ENCODE measurements around the gene LHX3.

The LHX3 gene

DNA sequence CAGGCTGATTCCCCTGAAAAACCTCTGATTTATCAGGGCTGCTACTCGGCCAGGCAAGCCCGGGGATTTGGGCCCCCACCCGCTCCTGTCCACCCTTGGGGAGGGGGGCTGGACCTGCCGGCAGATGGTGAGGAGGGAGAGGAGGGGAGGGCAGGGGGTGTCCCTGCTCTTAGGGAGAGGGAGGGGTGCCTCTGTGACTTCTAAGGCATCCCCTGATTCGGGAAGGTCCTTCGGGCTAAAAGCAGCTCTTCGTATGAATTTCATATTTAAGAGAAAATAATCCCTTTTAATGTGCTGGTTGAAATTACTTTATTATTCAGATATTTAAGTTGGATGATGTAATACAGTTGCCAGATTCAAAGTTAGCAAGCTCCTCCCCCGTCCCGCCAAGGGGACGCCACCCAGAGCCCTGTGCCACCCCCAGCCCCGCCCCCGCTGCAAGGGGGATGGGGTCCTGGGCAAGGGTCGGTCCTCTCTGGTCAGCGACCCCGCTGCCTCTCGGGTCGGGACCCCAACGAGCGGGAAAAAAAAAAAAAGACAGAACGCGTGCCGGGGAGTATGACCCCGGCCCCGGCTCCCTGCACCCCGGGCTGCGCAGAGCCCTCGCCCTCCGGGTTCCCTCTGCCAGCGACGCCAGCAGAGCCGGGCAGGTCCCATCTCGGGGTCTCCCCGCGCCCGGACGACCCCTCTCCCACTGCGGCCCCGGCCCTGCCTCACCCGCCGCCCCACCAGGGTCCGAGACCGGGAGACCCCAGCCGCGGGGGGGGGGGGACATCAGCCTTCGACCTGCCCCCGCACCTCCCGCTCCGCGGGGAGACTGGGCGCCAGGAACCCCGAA lies 12.4 kb downstream of the LHX3 start:
- no peak for DNase-seq (ENCODE audit: low read depth in 2 of 2)

DNA sequence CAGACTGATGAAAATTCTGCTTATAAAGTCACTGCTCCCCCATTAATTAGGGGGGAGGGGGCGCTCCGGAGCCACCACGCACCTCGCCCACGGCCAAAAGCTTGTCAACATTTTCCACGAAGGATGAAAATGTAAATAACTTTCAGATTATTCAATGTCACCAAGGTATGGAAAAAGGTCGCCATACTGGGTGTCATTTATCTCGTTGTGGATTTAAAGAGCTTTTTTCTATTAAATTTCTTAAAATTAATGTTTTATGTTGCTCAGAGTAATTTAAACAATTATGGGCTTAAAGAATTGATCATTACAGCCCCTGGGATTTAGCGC lies 13.0 kb downstream of the LHX3 start:
- DNase-seq (ENCODE audit: low read depth in 2 of 2): no peak

DNA sequence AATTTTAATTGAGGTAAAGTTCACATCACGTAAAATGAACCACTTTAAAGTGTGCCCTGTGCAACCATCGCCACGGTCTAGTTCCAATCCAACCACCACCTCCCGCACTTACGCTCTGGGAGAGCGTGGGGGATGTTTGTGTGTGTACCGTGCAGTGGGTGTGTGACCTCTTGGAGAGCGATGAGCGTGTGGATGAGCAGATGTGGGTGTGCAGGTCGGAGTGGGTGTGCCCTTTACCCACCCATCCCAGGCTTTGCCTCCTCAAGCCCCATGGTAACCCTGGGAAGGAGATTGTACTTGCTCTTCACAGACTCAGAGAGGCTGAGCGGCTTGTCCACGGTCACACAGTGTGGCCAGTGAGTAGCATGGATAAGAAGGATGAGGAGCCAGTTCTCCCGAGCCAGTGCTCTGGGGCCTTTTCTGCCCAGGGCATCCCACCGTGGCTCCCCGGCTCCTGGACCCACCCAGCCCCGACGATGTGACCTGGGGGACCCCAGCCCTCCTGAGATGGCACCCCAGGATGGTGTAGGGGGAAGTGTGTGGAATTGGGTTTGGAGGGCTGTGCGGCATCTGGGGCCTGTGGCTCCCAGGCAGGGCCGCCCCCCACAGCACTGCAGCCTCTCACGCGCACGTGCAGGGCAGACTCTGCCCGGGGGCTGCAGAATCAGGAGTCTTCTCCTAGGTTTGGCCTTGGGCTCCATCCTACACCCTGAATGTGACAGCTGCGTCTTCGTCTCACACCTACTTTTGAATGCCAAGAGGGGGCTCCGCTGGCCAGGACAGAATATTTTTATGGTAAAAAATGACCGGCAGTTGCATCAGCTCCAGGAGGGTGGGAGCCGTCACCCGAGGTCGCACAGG lies 13.6 kb downstream of the LHX3 start:
- no peak for DNase-seq (ENCODE audit: low read depth in 2 of 2)

DNA sequence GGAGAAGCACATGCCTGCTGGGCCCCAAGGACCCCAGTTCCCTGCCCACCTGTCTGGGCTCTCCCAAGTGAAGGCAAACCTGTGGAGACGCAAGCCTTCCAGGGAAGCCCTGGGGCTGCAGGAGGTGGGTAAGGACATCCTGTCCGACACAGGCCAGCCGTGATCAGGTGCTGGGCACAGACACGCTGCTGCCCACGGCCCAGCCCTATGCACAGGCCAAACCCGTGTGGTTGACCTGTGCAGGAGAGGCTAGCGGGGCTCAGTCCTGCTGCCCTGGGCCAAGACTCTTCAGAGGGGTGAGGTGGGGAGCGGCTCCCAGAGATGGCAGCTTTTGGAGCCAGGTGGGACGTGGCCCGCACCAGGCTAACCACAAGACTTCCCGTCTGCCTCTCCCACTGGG lies 14.3 kb downstream of the LHX3 start:
- DNase-seq (ENCODE audit: low read depth in 2 of 2): no peak

DNA sequence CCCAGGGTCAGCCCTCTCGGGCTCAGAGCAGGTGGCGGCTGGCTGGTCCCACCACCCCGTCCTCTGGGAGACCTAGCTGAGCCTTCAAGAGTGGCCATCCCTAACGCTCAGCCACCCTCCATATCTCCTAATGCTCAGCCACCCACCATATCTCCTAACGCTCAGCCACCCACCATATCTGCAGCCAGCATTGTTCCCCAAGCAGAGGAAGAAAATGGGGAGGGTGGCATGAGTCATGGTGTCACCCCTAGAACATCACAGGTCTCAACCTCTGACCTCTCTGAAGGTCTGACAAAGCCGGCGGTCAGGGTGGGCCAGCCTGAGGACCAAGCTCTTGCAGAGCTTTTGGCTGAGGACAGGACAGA lies 14.7 kb downstream of the LHX3 start:
- no peak for DNase-seq (ENCODE audit: low read depth in 2 of 2)

DNA sequence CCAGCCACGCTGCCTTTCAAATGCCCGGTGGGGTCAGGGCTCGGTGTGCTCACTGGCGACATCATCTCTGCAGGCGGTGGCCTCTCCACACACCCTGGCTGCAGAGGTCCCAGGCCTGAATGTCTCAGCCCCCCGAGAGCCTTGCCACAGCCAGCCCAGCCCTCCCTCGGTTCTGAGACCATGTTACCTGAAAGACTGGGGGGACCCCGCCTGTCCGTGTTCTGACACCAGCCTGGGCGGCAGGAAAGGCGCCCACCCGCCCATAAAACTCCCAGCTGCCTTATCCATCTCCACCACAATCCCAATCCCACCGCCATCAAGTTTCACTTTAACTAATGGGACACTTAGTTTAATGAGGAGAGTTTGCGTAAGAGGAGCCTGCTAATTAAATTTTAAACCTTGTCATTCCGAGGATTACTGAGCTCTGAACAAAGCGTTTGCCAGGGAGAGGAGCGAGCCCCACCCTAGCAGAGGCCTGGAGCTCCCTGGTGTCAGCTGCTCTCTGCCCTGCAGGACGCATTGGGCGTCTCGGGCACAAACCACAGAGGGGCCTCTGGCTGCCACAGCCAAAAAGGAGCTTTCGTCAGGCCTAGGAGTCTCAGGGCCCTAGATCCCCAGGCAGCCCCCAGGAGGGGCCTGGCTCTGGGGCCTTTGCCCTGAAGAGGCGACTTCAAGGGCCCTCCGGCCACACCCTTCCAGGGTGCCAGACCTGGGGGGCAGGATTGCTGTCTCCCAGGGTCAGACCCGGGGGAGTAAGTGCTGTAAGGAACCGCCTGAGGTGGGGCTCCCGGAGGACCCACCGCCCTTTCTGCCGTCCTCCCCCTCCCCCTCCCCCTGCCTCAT lies 15.3 kb downstream of the LHX3 start:
- no peak for DNase-seq (ENCODE audit: low read depth in 2 of 2)

DNA sequence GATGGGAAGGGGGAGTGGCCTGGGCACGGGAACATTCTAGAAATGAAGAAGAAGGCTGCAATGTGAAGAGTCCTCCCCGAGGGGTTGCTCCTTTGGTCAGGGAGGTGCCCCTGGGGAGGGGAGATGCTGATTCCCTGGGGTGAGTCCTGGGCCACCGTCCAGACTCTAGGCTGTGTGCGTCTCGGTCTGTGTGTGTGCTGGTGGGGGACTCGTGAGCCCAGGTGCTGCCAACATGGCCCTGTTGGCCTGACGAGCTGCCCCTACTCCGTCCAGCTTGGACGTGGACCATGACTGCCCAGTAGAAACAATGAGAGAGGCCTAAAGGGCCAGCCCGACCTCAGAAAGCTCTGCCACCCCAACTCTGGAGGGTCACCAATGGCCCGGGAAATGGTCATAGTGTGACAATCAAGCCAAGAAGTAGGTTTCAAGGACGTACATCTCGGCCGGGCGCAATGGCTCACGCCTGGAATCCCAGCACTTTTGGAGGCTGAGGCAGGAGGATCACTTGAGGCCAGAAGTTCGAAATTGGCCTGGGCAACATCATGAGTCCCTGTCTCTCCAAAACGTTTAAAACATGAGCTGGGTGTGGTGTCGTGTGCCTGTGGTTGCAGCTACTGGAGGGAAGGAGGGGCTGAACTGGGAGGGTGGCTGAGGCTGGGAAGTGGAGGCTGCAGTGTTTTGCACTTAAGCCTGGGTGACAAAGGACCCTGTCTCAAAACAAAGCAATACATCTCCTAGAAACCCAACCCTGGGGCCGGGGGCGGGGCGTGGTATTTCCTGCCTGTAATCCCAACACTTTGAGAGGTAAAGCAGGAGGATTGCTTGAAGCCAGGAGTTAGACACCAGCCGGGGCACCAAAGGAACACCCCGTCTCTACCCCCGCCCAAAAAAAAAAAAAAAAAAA lies 17.0 kb downstream of the LHX3 start:
- no peak for DNase-seq (ENCODE audit: low read depth in 2 of 2)

DNA sequence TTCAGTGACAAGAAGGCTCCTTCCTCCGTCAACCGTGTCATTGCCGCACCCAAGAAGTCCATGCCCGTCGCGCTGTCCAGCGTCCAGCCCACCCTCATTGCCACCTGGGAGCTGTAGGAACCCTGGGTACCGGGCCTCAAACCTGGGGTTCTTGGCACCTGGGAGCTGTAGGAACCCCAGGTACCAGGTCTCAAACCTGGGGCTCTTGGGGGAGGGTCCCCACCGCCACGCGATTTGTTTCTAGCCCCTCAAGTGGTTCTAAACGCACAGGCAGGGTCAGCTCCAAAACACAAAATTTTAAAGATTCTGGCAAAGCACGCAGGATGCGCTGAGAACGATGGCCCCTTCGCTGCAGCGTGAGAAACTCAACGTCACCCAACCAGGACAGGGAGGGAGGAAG lies 17.7 kb downstream of the LHX3 start:
- no peak for DNase-seq (ENCODE audit: low read depth in 2 of 2)

DNA sequence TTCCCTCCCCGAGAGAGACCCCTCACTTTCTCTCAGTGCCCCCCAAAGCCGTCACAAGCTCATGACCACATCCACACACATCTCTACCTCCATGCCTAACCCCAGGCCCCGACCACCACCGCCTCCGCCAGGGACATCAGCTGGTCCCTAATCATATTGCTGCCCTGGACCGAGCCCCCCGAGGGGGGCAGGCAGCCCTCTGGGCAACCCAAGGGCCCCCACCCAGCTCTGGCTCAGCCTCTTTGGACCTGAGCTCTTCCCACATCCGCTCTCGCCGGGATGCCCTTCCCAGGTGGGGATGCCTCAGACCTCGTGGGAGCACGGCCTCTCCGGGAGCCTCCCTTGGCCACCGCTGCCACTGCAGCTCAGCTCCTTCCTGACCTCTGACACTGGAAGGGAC lies 18.5 kb downstream of the LHX3 start:
- no peak for DNase-seq (ENCODE audit: low read depth in 2 of 2)

DNA sequence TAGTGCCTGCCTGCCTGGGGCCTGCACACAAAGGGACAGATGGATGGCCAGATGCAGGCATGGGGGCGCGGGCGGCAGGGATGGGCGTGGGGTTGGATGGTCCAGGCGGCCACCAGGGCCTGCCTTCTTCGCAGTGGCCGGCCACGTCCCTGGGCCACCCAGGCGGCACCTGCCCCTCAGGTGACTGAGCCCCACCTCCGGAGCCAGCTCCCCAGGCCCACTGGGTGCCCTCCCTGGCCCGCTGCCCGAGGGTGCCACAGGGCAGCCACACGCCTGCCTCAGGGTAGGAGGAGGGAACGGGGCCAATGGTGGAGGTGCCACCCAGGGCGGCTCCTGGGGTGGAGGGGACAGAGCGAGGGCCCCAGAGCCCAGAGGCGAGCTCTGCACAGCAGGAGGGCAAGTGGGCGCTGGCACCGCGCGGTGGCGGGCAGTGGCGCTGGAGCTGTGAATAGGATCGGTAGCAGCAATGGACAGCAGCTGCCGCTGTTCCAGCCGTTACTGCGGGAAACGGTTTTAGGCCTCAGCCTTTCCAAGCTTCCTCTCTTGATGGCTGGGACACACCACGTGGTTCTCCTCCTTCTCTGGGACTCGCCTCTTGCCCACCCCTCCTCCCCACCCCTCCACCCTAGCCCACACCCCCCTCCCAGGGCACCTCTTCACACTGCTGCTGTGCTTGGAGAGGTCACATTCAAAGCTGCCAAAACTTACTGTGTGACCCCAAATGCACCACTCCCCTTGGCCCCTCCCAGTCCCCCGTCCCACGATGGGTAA lies 19.1 kb downstream of the LHX3 start:
- DNase-seq (ENCODE audit: low read depth in 2 of 2): no peak

DNA sequence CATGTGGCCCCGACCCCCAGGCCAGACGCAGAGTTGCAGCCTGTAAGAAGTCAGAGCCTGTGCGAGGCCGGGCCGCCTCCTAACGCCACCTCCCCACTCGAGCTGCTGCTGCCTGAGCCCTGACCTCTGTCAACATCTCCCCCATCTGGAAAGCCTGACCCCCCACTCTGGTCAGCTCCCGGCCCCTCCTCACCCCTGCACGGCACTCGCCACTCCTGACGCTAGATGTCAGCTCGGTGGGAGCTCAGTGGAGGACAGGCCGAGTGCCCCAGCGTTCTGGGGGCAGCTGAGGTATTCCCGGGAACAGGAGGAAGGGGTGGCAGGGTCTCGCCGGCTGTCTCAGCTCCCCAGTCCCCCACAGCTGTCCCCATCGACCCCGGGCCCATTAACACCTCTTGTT lies 19.9 kb downstream of the LHX3 start:
- DNase-seq (ENCODE audit: low read depth in 2 of 2): no peak

DNA sequence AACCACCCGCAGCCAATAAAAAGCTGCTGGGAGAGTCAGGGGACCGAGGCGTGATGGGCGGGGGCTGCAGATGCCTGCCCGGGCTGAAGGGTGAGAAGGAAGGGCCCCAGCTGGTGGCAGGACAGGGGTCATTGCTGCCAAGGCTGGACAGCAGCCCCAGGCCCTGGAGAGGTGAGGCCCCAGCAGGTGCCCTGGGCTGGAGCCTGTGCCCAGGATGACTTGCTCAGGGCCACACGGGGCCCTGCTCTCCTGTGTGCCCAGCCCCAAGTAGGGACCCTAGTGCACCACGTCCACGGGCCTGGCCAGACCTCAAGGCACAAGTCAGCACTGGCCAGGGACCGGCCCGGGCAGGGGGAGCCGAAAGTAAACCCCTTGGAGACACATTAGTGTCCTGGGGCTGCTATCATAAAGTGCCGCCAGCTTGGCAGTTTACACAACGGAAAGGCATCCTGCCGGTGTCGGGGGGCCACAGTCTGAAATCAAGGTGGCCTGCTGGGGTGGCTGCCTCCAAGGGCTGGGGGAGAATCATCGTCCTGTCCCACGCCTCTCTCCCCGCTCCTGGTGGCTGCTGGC lies 22.0 kb downstream of the LHX3 start:
- no peak for DNase-seq (ENCODE audit: low read depth in 2 of 2)

DNA sequence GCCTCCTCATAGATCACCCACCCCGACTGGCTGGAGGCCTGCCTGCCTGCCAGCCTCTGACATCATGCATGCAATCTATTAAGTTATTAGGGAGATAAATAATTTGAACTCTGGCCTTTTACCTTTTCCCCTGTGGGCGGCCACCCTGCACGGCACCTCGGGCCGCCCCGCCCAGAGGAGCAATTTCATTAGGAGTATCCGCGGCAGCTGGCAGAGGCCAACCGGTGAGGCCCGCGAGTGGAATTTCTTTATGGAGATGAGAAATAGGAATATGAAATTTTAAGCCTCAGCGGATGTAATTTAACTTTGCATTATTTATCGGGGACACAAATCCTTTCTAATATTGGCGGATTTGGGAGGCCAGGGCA lies 22.5 kb downstream of the LHX3 start:
- no peak for DNase-seq (ENCODE audit: low read depth in 2 of 2)

DNA sequence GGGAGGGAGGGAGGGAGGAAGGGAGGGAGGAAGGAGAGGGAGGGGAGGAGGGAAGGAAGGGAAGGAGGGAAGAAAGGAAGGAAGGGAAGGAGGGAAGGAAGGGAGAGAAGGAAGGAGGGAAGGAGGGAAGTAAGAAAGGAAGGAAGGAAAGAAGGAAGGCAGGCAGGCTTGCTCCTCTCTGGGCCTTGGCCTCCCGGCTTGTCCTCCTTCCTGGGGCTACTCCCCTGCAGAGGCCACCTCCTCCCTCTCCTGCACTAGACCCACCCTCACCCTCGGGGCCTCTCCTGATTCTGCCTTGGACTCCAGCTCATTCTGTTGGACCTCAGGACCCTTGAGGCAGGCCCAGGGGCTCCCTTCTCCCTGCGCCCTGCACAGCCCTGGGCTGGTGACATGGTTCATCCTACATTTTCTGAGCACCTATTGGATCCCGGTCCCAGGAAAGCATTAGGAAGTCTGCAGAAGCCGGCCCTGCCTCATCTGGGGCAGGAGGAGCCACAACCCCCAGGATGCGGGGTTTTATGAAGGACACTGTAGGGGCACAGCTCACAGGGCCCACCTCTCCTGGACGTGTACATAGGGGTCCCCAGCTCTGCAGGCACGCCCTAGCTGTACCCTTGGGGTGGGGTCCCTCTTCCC lies 23.0 kb downstream of the LHX3 start:
- no peak for DNase-seq (ENCODE audit: low read depth in 2 of 2)

DNA sequence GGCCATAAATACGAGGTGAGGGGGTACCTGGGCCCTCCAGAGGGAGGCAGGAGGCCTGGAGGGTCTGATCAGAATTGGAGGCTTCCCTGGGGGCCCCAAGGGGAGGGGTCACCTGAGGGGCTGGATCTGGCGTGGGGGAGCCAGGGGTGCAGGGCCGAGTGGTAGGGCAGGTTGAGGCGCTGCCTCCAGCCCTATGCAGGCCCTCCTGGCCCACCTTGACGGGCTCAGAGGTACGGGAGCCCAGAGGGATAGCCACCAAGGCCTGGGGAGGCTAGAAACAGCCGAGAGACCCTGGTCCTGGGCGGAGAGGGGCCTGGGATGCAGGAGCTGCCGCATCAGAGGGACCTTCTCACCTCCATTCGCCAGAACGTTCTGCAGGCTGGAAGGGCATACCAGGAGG lies 24.3 kb downstream of the LHX3 start:
- no peak for DNase-seq (ENCODE audit: low read depth in 2 of 2)

DNA sequence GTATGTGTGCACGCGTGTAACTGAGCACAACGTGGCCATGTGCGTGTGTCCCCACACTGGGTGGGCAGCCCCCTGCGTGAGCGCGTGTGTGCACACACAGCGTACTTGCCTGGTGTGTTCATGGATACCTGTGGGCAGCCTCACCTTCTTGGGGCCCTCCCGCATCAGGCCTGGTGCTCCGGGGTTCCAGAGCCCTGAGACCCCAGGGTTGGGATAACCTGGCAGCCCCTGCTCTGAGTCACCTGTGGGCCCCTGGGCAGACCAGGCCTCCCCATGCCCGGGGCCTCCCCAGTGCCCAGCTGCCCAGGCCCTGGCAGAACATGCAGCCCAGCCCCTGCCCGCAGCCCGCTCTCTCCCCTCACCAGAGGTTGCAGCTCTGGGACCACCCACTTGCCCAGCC lies 25.2 kb downstream of the LHX3 start:
- no peak for DNase-seq (ENCODE audit: low read depth in 2 of 2)

DNA sequence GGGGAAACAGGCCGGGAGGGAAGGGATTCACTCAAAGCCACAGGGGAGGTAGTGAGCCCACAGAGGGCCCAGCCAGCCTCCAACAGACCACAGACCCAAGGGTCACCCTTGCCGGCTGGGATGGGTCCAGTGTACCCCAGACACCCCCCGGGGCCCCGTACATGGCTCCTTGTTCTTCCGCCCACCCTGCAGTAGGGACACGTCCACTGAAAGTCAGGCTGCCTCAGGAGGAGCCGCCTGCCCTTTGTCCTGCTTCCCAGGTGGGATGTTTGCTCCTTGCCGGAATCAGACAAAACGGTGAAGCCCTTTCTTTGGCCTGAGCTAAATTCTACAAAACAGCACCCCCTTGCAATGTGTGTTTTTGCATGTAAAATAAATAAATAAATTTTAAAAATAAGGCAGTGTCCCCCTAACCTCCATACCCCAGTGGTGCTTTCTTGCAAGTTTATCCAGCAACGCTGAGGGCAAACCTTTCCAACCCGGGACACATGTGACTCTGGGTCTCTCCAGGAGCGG lies 25.8 kb downstream of the LHX3 start:
- DNase-seq (ENCODE audit: low read depth in 2 of 2): no peak

DNA sequence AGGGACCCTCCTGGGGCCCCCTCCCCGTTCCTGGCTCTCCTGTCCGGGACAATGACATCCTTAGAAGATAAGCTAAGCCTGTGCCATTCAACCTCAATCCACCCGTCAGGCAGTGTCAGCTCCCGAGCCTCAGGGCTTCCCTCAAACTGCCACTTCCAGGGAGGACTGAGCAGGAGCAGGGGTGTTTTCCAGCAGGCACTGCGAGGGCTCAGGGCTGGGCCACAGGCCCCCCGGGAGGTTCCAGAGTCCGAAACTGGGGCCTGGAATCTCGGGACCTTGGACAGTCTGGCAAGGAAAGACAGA lies 26.2 kb downstream of the LHX3 start:
- no peak for DNase-seq (ENCODE audit: low read depth in 2 of 2)

DNA sequence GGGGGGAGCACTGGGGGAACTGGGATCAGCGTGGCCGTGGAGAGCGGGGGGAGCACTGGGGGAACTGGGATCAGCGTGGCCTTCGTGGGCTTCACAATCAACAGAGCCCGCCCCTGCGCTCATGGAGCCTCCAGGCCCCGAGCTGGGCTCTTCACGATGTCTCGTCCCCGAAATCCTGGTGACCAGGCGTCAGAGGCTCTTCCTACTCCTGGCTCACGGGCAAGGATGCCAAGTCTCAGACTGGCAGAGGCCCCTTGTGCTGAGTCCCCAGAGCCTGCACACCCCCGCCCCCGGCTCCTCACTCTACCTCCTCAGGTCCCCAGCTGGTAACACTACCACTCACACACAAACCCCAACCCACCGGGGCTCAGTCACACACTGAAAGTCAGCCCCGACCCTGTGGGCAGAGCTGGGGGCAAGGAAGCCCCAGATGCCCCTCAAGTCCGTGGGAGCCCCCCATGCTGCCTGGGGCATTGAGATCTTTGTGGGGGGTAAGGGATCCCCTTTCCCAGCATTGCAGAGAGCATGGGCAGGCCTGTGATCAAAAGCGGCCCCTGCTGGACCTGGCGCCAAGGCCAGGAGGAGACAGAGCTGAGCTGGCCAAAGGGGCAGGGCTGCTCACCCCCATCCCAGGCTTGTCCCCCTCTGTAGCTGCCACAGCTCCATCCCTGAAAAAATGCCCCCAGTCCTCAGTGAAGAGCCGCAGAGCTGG lies 26.7 kb downstream of the LHX3 start:
- no peak for DNase-seq (ENCODE audit: low read depth in 2 of 2)

Data from stimulated activated CD8-positive, alpha-beta memory T cell treated with anti-CD3 and anti-CD28 coated beads, Interleukin-7, amount 100 ng/mL, for 4 hours (primary cell).